Astrocyte (in vitro differentiated cells and primary cell): ENCODE data around the gene PLCL1.

Source experiments
- CTCF ChIP-seq: IDR thresholded peaks from 2 replicates; pipeline ENCODE4 v1.5.1; 2011; ENCODE audit warnings: low read depth, mild to moderate bottlenecking, inconsistent platforms, low read length, moderate library complexity; ENCODE audit not compliant: insufficient read depth
- EZH2 ChIP-seq: IDR thresholded peaks from 2 replicates; pipeline ENCODE4 v1.6.1; 2012; ENCODE audit warnings: mild to moderate bottlenecking, low read length, inconsistent platforms; ENCODE audit not compliant: insufficient read depth

- no peak for TF ChIP-seq CTCF
- no peak for TF ChIP-seq EZH2
Measured at GRCh38 chr2:198101688-198102087, 297.3 kb downstream of the PLCL1 start.
